SK-N-SH treated with all-trans-retinoic acid at 6 μM for 48 hours (cell line): Measurements from ENCODE around the gene ZNF653.

Experiments
- ARNTL ChIP-seq: fragments of 450-650 bp; formaldehyde crosslinking; IDR thresholded peaks from 2 replicates; pipeline ENCODE4 v1.5.0; 2020; ENCODE audit warnings: low read depth, mild to moderate bottlenecking, moderate library complexity, borderline replicate concordance
- BACH2 ChIP-seq: fragments of 250-450 bp; sonication (Bioruptor Pico); IDR thresholded peaks from 2 replicates; pipeline ENCODE4 v1.9.0; 2021; ENCODE audit warnings: mild to moderate bottlenecking, borderline replicate concordance
- GLIS3 ChIP-seq: fragments of 250-450 bp; sonication (Bioruptor Pico); IDR thresholded peaks from 2 replicates; pipeline ENCODE4 v1.5.0; 2020; ENCODE audit warnings: mild to moderate bottlenecking, moderate library complexity
- ISL1 ChIP-seq: fragments of 250-450 bp; sonication (Bioruptor Pico); IDR thresholded peaks from 2 replicates; pipeline ENCODE4 v2.1.2; 2022; ENCODE audit warnings: mild to moderate bottlenecking, moderate library complexity
- PPARA ChIP-seq: fragments of 250-450 bp; sonication (Bioruptor Pico); IDR thresholded peaks from 2 replicates; pipeline ENCODE4 v1.5.0; 2020; ENCODE audit warnings: mild to moderate bottlenecking, borderline replicate concordance
- ZFP30 ChIP-seq: fragments of 450-650 bp; formaldehyde crosslinking; IDR thresholded peaks from 2 replicates; pipeline ENCODE4 v1.5.0; 2022; ENCODE audit warnings: mild to moderate bottlenecking, moderate library complexity
- ZNF565 ChIP-seq: fragments of 450-650 bp; formaldehyde crosslinking; conservative IDR thresholded peaks from 2 replicates; pipeline ENCODE4 v1.5.0; 2020; ENCODE audit warnings: low read depth, mild to moderate bottlenecking, moderate library complexity
- ZNF8 ChIP-seq: fragments of 450-650 bp; formaldehyde crosslinking; IDR thresholded peaks from 2 replicates; pipeline ENCODE4 v1.5.0; 2020; ENCODE audit warnings: mild to moderate bottlenecking, moderate library complexity
- TF ChIP-seq, protein P1 (sequence below): fragments of 250-450 bp; sonication (Bioruptor Pico); IDR thresholded peaks from 2 replicates; pipeline ENCODE4 v1.5.1; 2020; ENCODE audit warnings: low read depth, mild to moderate bottlenecking, moderate library complexity

DNA sequence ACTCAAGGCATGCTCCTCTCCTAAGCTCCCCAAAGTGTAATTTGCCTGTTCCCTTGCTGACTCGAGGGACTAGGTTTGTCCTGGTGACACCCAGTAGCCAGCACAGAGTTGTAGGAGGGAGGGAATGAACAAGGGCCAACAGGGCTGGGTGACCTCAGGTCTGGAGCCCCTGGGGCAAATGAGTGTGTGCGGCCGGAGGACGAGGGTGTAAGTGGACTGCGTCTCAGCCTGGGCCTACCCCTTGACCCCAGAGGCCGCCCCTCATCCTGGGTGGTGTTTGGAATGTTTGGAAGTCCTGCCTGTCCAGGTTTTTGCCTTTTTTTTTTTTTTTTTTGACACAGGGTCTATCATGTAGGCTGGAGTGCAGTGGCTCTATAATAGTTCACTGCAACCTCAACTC, 1.3 kb upstream of the ZNF653 start:
- TF ChIP-seq PPARA (CRISPR knock-in tag): no peak
- TF ChIP-seq ZNF565 (CRISPR knock-in tag): no peak
- no peak for TF ChIP-seq ARNTL
- no peak for TF ChIP-seq ZFP30 (CRISPR knock-in tag)
- no peak for TF ChIP-seq ISL1 (CRISPR knock-in tag)
- TF ChIP-seq, protein P1, sequence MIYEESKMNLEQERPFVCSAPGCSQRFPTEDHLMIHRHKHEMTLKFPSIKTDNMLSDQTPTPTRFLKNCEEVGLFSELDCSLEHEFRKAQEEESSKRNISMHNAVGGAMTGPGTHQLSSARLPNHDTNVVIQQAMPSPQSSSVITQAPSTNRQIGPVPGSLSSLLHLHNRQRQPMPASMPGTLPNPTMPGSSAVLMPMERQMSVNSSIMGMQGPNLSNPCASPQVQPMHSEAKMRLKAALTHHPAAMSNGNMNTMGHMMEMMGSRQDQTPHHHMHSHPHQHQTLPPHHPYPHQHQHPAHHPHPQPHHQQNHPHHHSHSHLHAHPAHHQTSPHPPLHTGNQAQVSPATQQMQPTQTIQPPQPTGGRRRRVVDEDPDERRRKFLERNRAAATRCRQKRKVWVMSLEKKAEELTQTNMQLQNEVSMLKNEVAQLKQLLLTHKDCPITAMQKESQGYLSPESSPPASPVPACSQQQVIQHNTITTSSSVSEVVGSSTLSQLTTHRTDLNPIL (CRISPR knock-in tag): no peak
- no peak for TF ChIP-seq BACH2 (CRISPR knock-in tag)
- TF ChIP-seq GLIS3 (CRISPR knock-in tag): no peak
- TF ChIP-seq ZNF8 (CRISPR knock-in tag): no peak
